Skeletal muscle cell (primary cell): Measurements from ENCODE around the gene LGALSL.
"Not testable (repeated sequence)": the region's sequence is repeated elsewhere in the genome, so short reads cannot be mapped to it uniquely, and the experiment has no call there.

Experiments used
- DNase-seq: peaks from one replicate; pipeline ENCODE4 v3.0.0-alpha.2; 2010; ENCODE audit warnings: low read depth
- H3K4me3 ChIP-seq: 2 replicates; pipeline ENCODE4 v1.5.1; 2011; ENCODE audit warnings: low read depth, mild to moderate bottlenecking, control low read depth, low read length, moderate library complexity

LGALSL gene

DNA sequence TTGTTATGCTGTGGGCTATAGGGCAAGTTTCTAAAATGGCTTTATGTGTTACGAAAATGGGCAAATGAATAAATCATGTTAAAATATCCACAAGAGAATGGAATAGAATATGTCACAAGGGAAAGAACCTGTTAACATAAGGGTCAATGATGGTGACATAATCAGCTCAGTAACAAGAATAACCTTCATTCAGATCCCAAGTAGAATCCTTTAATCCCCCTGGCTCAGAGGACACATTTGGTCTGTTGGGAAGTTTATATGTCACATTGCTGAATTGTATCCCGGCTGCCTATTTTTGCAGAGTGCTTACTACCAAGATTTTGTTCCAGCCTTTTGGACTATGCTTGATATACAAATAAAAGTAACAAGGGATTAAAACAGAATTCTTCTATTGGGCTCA is 13.1 kb upstream of the LGALSL start:
- no peak overlapping the region for H3K4me3 ChIP-seq
- no peak for DNase-seq

DNA sequence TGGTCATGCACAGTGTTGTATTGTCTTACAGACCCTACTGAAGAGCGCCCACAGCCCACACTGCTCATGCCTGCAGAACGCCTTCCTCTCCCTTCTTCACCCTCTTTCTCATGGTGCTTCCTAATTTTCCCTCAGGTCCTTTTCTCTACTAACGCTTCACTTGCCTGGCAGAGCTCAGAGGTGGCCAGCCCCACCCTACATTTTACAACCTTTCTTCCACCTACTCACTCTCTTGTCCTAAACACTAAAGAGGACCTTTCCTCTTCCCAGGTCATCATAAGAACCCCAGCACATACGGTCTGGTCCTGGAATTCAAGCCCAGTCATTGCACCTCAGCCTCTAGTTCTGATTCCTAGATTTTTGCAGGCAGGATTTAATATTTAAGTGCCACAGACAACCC is 11.7 kb upstream of the LGALSL start:
- H3K4me3 ChIP-seq, result no peak overlapping the region
- DNase-seq, result no peak

DNA sequence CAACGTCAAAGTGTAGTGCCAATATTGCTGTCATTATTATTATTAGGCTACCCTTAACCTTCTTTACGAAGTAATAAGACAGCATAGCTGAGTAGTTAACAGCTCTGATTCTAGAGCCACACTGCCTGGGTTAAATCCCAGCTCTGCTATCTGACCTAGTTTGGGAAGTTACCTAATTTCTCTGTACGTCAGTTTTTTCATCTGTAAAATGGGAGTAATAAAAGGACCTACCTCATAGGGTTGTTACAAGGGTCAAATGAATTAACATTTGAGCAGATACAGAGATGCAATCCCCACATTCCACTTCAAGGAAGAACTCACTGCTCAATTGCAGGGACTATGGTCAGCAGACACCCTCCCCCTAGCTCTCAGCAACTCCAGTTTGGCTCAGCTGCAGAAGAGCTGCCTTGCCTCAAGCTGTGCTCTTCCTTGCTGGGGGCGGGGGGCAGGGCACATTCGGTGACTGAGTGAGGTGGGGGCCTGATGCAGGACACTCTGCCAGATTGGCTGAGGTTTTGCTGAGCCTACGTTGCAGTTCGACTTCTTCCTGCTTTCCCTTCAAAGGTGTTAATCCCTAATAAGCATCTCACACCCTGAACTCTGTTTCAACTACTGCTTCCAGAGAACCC is 11.0 kb upstream of the LGALSL start:
- H3K4me3 ChIP-seq, result no peak overlapping the region
- DNase-seq, result no peak

DNA sequence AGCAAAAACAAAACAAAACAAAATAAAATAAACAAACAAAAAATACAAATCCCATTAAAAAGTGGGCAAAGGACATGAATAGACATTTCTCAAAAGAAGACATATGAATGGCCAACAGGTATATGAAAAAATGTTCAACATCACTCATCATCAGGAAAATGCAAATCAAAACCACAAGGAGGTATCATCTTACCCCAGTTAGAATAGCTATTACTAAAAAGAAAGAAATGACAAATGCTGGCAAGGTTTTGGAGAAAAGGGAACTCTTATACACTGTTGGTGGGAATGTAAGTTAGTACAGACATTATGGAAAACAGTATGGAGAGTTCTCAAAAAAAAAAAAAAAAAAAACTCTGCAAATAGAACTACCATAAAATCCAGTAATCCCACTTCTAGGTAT is 8.0 kb upstream of the LGALSL start:
- H3K4me3 ChIP-seq, DNase-seq: not testable (repeated sequence)

DNA sequence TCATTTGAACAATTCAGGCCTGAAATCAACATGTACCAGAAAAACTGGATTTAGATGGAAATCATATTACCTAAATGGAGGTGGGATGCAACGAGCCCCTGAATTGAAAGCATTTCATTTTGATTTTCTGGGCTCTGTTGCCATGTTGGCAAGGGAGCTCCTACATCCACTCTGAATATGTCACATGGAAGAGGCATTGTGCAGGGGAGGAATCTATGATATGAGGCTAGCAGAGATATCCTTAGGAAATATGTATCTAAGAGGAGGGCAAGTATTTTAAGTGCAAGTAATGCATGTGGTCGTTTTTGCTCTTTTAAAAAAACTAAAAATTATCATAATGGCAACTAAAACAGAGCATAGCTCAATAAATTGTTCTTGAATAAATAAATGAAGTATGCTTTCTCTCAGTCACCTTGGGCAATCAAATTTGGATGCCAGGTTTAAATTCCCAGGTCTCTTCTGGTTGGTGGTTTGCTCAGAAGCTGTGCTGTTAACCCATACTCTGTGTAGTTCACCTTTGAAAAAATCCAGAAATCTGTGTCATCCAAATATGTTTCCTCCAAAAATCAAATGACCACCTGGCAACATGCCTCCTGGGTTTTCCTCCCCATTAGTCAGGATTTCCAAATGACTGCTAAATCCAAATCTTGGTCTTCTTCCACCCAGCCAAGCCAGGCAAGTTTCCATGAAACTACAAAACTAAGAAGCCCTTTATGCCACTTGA is 6.5 kb upstream of the LGALSL start:
- DNase-seq, result no peak
- no peak overlapping the region for H3K4me3 ChIP-seq

DNA sequence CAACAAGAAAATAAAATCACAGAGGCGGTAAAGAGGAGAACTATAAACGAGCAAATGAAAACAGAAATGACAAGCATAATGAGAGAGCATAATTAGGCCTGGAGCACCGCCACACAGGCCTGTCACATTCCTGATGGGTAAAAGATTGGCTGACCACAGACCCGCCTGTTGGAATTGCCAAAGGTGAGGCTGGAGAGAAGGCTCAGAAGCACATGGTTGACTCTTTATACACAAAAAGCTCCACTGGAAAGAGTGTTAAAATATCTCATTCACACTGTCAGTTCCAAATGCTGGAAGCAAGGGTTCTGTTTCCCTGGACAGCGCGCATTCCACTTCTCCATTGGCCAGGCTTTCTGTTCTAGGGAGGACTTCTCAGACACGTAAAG is 5.9 kb upstream of the LGALSL start:
- no peak overlapping the region for H3K4me3 ChIP-seq
- DNase-seq, result no peak

DNA sequence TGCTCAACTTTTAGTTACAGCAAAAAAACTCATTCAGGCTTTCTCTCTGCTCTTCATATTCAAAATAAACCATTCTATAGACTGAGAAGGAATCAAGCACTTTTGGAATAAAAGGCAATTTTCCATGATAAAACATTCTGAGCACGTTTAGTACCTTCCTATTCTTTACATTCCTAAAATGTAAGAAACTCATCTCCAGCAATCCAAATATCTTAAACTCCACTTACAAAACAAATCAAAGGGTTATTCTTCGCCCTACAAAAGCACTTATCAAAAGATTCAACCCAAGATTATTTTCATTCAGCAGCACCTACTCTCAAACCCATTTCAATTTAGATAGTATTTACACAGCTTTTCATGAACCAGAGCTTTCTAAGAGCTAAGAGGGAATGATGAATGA is 2.9 kb upstream of the LGALSL start:
- no peak overlapping the region for H3K4me3 ChIP-seq
- DNase-seq, result no peak

DNA sequence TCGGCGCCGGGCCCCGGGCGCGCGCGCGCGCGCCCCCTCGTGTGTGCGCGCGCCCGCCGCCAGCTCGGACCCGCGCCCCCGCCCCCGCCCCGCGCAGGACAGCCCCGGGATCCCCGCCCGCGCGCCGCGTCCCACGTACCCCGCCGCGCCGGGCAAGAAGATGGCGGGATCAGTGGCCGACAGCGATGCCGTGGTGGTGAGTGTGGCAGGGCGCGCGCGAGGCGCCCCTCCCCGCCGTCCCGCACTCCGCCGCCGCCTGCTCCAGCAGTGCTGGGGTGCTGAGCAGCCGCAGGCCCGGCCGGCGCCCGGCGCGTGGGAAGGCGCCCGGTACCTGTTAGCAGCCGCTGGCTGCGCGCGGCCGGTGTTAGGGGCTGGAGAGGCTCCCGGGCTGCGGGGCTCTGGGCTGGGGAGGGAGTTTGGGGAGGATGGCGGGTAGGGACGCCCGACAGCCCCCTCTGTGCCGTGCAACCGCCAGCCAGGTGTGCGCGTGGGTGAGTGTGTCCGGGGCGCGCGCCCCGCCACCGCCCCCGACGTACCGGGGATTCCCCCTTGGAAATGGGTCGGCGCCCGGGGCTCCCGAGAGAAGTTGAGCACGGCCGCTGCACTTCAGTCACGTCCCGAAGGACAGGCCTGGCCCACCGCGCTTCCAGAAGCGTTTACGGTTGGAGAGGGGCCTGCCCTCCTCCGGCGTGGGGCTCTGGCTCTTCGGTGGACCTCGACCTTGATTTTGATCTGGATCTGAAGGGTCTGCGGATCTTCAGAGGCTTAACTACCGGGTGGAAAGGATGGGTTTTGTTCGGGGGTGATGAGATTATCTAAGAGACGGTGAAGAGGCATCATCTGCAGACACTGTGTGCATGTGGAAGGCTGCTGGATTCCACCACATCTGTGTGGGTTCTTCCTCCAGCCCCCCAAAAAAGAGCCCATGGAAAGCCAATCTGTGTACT is 697 bp downstream of the LGALSL start:
- peak overlapping the region; percentile 66 for H3K4me3 ChIP-seq
- no peak for DNase-seq

DNA sequence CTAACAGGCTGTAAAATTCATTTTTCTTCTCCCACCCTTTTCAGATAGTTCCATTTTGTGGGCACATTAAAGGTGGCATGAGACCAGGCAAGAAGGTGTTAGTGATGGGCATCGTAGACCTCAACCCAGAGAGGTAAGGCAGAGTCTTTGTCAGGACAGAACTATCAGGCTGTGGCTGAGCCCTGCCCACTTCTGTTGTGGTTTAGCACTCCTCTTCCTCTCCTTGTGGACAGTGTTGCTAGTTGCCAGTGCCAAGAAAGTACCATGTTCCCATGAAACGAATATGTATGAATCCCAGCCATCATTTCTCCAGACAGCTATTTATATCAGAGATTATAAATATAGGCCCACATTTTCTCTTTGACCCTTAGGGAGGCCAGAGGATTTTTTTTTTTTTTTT is 1.6 kb downstream of the LGALSL start:
- H3K4me3 ChIP-seq, result no peak overlapping the region
- DNase-seq, result no peak

DNA sequence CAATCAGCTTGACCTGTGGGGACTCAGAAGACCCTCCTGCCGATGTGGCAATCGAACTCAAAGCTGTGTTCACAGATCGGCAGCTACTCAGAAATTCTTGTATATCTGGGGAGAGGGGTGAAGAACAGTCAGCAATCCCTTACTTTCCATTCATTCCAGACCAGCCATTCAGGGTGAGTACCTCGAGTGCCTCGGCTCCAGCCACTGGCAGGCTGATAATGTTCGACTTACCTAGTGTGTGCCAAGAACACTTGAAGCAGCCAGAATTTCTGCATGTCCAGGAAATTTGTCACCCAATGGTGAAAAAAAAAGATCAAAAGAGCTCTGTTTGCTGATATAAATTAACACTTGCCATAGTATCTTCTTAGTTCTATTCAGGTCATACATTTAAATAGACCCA is 2.3 kb downstream of the LGALSL start:
- no peak for DNase-seq
- no peak overlapping the region for H3K4me3 ChIP-seq

DNA sequence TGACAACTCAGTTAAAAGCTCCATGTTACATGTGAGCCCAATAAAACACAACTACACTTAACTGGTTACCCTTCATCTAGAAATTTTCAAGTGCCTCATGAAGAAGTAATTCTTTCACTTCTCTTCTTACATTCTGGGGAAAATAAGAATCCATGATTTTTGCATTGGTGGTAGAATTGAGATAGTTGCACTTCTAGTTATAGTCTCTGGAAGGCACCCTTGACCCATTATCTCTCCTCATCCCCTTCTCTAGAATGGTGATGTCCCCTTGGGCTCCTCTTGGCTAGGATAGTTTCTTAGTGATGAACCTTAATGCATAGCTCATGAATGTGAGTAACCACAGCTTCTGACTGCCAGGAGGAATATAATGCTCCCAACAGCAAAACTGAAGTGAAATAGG is 3.6 kb downstream of the LGALSL start:
- H3K4me3 ChIP-seq, result no peak overlapping the region
- no peak for DNase-seq

DNA sequence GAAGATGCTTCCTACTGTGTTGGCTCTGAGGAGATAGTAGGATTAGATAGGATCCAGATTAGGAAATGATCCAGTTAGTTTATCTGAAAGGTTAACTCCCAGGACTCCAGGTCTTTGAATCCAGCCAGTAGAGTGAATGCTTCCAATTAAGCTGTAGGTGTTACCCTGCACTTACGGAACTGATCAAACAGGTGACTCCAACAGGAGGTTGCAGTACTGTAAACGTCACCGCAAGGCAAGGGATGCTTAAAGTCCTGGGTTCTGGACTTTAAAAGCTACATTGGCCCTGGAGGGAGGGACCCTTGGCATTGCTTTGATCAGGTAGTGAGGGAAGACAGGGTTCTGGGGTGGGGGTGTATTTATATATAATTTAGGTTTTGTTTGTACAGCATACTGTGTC is 5.6 kb downstream of the LGALSL start:
- no peak overlapping the region for H3K4me3 ChIP-seq
- no peak for DNase-seq

DNA sequence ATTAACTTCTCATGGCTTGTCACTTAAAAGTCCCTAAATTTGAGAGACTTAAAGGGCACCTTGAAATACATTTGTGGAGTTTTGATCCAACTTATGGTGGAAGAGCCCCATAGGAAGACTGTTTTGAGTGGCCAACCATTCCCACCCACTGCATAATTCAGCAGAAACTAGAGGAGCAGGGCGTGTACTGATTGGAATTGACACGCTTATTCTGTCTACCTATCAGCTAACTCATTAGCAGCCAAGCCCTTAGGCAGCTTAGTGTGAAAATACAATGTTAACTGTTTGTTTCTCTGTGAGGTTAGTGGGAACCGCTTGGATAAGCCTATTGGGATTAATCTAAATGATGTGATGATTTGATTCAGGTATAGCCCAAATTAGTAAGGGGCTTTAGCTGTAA is 6.4 kb downstream of the LGALSL start:
- no peak overlapping the region for H3K4me3 ChIP-seq

DNA sequence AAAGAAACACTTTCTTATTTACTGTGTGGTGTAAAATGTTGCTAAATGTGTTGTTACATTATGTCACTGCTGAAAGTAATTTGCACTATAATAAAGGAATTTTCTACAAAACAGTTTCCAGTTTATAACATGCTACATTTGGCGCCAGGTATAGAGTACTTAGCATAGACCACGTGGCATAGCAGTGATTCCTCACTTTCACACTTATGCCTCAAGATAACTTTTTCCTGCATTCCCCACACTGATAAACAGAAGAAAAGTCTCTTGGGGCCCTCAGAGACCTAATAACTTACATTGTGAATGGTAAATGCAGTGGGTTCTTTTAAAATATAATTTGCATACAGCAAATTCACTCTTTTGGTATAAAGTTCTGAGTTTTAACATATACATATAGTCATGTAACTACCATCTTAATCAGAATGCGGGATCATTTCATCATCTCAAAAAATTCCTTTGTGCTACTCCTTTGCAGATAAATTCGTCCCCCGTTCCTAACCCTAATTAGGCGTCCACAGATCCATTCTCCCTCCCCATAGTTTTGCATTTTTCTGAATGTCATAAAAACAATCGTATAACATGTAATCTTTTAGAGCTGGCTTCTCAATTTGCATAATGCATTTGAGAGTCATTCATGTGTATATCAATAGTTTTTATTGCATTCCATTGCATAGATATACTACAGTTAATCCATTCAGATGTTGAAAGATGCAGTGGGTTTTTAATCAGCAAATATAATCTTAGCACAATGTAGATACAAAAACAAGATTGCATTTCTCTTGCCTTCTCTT is 7.5 kb downstream of the LGALSL start:
- H3K4me3 ChIP-seq, result no peak overlapping the region
- no peak for DNase-seq

More for the DNA sequence above, 6.4 kb downstream of the LGALSL start:
- DNase-seq, result no peak

DNA sequence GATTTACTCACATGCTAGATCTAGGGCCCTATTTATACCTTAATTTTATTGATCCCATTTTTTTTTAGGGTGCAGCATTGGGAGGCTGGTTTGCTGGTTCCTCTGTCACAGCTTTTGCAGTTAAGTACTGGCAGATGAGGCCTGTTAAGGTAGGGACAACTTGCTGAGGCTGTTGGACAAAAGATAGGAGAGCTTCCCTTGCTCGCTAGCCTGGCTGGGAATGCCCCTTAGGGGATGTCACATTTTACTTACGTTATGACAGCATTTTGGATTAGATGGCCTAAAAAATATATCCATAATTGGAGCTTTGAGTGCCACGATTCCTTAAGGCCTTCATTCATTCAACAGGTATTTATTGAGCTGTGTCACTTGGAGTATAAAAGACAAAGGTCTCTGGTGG is 8.2 kb downstream of the LGALSL start:
- DNase-seq, result no peak
- no peak overlapping the region for H3K4me3 ChIP-seq

DNA sequence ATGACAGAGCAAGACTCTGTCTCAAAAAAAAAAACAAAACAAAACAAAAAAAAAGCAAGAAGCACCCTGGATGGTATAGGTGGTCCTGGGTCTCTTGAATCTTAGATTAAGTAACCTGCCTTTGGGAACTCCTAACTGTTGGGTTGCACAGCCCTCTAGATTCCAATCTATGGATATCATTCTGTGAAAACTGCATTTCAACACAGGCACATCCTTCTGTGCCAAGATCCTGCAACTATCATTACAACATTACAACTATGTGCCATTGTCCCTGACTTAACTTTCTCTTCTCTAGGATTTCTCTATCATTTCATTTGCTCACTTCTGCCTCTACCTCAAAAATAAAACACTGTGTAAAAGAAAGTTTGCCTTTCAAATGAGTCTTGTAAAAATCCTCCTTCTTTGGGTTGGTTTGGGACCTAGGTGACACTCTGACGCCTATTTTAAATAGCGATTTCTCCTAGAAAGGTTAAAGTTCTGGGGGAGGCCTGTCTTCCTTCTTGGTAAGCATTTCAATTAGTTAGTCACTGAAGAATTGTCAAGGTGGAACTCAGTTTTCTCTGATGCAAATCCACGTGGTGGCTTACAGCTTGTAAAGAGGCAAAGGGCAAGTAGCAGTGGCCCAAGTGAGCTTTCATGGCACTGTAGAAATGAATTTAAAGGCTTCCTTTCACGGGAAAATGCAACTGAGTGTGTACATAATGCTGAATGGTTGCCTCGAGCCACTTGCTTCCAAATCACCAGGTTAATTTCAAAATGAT is 9.2 kb downstream of the LGALSL start:
- DNase-seq, result peak; percentile 42
- no peak overlapping the region for H3K4me3 ChIP-seq

DNA sequence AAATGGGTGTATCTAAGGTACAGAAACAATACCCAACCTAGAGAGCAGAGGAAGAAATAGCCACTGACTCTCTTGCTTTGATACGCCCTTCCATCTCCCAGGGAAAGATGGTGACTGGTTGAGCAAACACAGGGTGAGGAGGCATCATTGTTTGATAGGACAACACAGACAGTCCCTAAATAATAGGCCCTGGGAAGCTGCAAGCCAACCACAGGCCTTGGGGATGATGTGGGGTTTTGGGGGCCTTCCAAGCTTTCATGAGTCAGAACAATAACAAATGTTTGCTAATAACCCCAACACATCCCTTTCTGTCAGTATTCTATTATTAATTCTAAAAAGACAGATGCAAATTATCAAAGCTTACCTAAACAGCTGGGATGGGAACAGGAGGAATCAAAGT is 9.8 kb downstream of the LGALSL start:
- peak; percentile 72 for DNase-seq
- no peak overlapping the region for H3K4me3 ChIP-seq

DNA sequence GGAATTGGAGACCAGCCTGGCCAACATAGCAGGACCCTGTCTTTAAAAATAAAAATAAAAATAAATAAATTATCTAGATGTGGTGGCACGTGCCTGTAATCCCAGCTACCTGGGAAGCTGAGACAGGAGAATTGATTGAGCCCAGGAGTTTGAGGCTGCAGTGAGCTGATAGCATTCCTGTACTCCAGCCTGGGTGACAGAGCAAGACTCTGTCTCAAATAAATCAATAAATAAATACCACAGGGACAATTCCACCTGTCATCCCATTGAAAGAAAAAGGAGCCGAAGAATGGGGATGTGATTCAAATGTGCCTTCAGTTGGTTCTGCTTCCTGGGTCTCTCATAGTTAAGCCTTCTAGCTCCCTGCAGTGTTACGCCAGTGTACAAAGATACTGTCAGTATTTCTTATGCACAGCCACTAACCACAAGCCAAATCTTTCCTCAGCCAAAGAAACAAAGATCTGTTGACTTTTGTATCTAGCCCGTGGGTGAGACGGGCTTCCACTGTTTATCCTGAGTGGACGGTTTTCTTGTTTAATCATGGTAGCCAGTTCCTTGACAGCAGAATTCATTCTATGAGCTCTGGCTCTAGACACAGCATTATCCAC is 12.6 kb downstream of the LGALSL start:
- DNase-seq, result no peak
- no peak overlapping the region for H3K4me3 ChIP-seq
